Lower leg skin (tissue), 3 donors: Measurements from ENCODE around the gene CD46.
"Not testable (repeated sequence)": the region's sequence is repeated elsewhere in the genome, so short reads cannot be mapped to it uniquely, and the experiment has no call there.

Experiments
- CTCF ChIP-seq, 3 donors: fragments of 450-650 bp; IDR thresholded peaks; one replicate each; pipeline ENCODE4 v1.5.1; 2016; ENCODE audit warnings: antibody characterized with exemption in 3 of 3, mild to moderate bottlenecking in 3 of 3, moderate library complexity in 2 of 3
- POLR2A ChIP-seq, 2 donors: fragments of 450-650 bp; IDR thresholded peaks; one replicate each; pipeline ENCODE4 v1.6.1; 2016 to 2017; ENCODE audit warnings: antibody characterized with exemption in 2 of 2, mild to moderate bottlenecking in 1 of 2, moderate library complexity in 1 of 2

DNA sequence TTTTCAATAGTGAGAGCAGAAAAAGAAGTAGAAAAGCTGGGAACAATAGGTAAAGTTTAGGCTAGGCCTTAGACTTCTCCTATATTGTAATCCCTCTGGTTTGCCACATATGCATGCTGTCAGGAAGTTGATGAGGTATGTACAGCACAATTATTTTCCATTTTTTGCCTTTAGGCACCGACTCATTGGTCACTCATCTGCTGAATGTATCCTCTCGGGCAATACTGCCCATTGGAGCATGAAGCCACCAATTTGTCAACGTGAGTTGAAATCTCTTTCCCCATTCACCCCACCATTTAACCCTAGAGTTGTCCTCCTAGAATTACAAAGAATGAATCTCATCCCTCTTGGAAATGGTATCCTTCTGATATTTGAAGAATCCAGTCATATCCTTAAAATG lies 43.9 kb upstream of the CD46 start:
- not testable (repeated sequence) for TF ChIP-seq CTCF, POLR2A (IDR thresholded peaks at IDR 0.05)
